Endothelial cell of umbilical vein (primary cell): Measurements from ENCODE around the gene R3HCC1L. TPM values are rescaled to one million over a fixed set of nuclear protein-coding genes. Genes with fewer than 3 reads are reported as not detected.

ENCODE experiments used
- BruUV-seq: library from RNA; stranded (reverse); fragments of 400-500 nt; replicated peaks from 2 replicates; lab custom pipeline; 2021; lab: Mats Ljungman, UMichigan
- CTCF ChIA-PET: fragments of 300-600, 350-600 bp; sonication (Branson Sonifier 250); formaldehyde crosslinking; loops from one replicate; lab custom pipeline; 2021; ENCODE audit warnings: antibody characterized with exemption, inconsistent platforms; lab: Charles Lee
- POLR2A ChIA-PET: fragments of 300-600, 350-600 bp; sonication (Branson Sonifier 250); formaldehyde crosslinking; loops from one replicate; lab custom pipeline; 2021; ENCODE audit warnings: antibody characterized with exemption, inconsistent platforms; lab: Charles Lee
- DNase-seq: peaks from one replicate; pipeline ENCODE4 v3.0.0-alpha.2; 2011; ENCODE audit warnings: low read depth, low spot score
- FAIRE-seq: peaks from 2 replicates; lab custom pipeline; 2011; peaks lifted over from hg19 to GRCh38; lab: Jason Lieb, UNC
- H2AFZ ChIP-seq: 2 replicates; pipeline ENCODE4 v1.6.0; 2012; ENCODE audit warnings: low read depth, low read length, control low read depth, inconsistent platforms
- H3K27ac ChIP-seq: 2 replicates; pipeline ENCODE4 v1.5.1; 2011; ENCODE audit warnings: low read depth, mild to moderate bottlenecking, control low read depth, low read length, moderate library complexity; ENCODE audit not compliant: insufficient read depth
- H3K27me3 ChIP-seq, 2 experiments: 2 replicates each; pipeline versions ENCODE4 v1.6.0 to v1.6.1; 2011; ENCODE audit warnings: low read length in 2 of 2, mixed read lengths in 1 of 2; ENCODE audit not compliant: control insufficient read depth in 2 of 2, insufficient read depth in 2 of 2
- H3K36me3 ChIP-seq, 2 experiments: 2 replicates in 1 of 2; 3 replicates in 1 of 2; pipeline ENCODE4 v1.5.1; 2011; ENCODE audit warnings: low read length in 2 of 2, mild to moderate bottlenecking in 1 of 2, moderate library complexity in 1 of 2; ENCODE audit not compliant: control insufficient read depth in 2 of 2, insufficient read depth in 2 of 2; ENCODE audit errors: extremely low read depth in 1 of 2
- H3K4me1 ChIP-seq: 3 replicates; pipeline ENCODE4 v1.5.1; 2011; ENCODE audit warnings: mild to moderate bottlenecking, low read length; ENCODE audit not compliant: control insufficient read depth, insufficient read depth; ENCODE audit errors: extremely low read depth
- H3K4me2 ChIP-seq: 2 replicates; pipeline ENCODE4 v1.6.1; 2011; ENCODE audit warnings: low read length, control low read depth, mixed read lengths; ENCODE audit not compliant: insufficient read depth
- H3K4me3 ChIP-seq, 3 experiments: fragments of 200-600 bp in 1 of 3; sonication (generic), shearing (Covaris generic) in 1 of 3; replicated peaks in 1 of 3; 2 replicates each; pipeline ENCODE4 v1.5.1; 2011 to 2016; ENCODE audit warnings: control low read depth in 3 of 3, low read length in 3 of 3, mild to moderate bottlenecking in 2 of 3, inconsistent platforms in 1 of 3, low read depth in 1 of 3, moderate library complexity in 1 of 3; ENCODE audit not compliant: insufficient read depth in 1 of 3
- H3K79me2 ChIP-seq: 2 replicates; pipeline ENCODE4 v1.6.0; 2012; ENCODE audit warnings: low read length, inconsistent platforms; ENCODE audit not compliant: control insufficient read depth, insufficient read depth
- H3K9ac ChIP-seq: replicated peaks from 2 replicates; pipeline ENCODE3; 2011; ENCODE audit warnings: low read length, control low read depth; ENCODE audit not compliant: insufficient read depth; ENCODE audit errors: extremely low read depth
- H3K9me1 ChIP-seq: replicated peaks from 3 replicates; pipeline ENCODE4 v1.6.0; 2011; ENCODE audit warnings: mild to moderate bottlenecking, low read length; ENCODE audit not compliant: control insufficient read depth, insufficient read depth; ENCODE audit errors: extremely low read depth
- H3K9me3 ChIP-seq: replicated peaks from 2 replicates; pipeline ENCODE4 v1.5.1; 2012; ENCODE audit warnings: low read length, inconsistent platforms; ENCODE audit not compliant: control insufficient read depth, insufficient read depth
- H4K20me1 ChIP-seq: replicated peaks from 2 replicates; pipeline ENCODE3; 2011; ENCODE audit warnings: mild to moderate bottlenecking, low read length; ENCODE audit not compliant: control insufficient read depth, insufficient read depth; ENCODE audit errors: extremely low read depth
- EZH2 ChIP-seq: IDR thresholded peaks from 2 replicates; pipeline ENCODE4 v1.6.1; 2012; ENCODE audit warnings: borderline replicate concordance, low read depth, mild to moderate bottlenecking, moderate library complexity, low read length, inconsistent platforms; ENCODE audit not compliant: severe bottlenecking
- FOS ChIP-seq: IDR thresholded peaks from 2 replicates; pipeline ENCODE4 v1.6.1; 2011; ENCODE audit warnings: mild to moderate bottlenecking, low read length, moderate library complexity, borderline replicate concordance; ENCODE audit not compliant: insufficient read depth
- GATA2 ChIP-seq: IDR thresholded peaks from 2 replicates; pipeline ENCODE4 v1.7.0; 2011; ENCODE audit warnings: low read depth, mild to moderate bottlenecking, moderate library complexity, mixed read lengths, low read length; ENCODE audit not compliant: insufficient read length, insufficient read depth
- JUN ChIP-seq: IDR thresholded peaks from 2 replicates; pipeline ENCODE4 v1.6.1; 2011; ENCODE audit warnings: borderline replicate concordance, low read depth; ENCODE audit not compliant: insufficient read length, insufficient read depth
- MYC ChIP-seq: IDR thresholded peaks from one replicate; pipeline ENCODE4 v1.6.1; 2011; ENCODE audit warnings: mild to moderate bottlenecking, low read depth, low read length
- POLR2AphosphoS5 ChIP-seq: IDR thresholded peaks from 2 replicates; pipeline ENCODE4 v1.6.1; 2012; ENCODE audit warnings: low read depth, mild to moderate bottlenecking, control low read depth, low read length, moderate library complexity; ENCODE audit not compliant: insufficient read depth
- dilution Hi-C: fragments of 300-500 bp; cut with MboI; formaldehyde crosslinking; loops from one replicate; pipeline ENCODE4 v1.15.0; 2019; ENCODE audit warnings: low sequenced_read_pairs; ENCODE audit not compliant: extremely low pct_ligation_motif_present
- intact Hi-C: fragments of 100-400 bp; cut with micrococcal nuclease; formaldehyde crosslinking; loops from one replicate; pipeline ENCODE4 v1.10.0; 2022
- polyA plus RNA-seq, 4 experiments: library from polyadenylated mRNA; depleted of rRNA in 3 of 4; stranded (reverse) in 3 of 4; unstranded in 1 of 4; fragments of >200 nt; gene quantifications; 2 replicates each; pipeline versions ENCODE4 v1.2.1 to v1.2.3, GENCODE V29; 2011 to 2012; ENCODE audit warnings: missing spikeins in 1 of 4
- total RNA-seq: library from RNA; stranded (reverse); gene quantifications from 2 replicates; pipeline ENCODE4 v1.2.3, GENCODE V29; 2021
- TF ChIP-seq, protein P1 (sequence below), 2 donors: IDR thresholded peaks; 1 replicate in 1 of 2; 2 replicates in 1 of 2; pipeline ENCODE4 v1.5.1; 2011; ENCODE audit warnings: low read length in 2 of 2, mild to moderate bottlenecking in 2 of 2, moderate library complexity in 2 of 2, control low read depth in 1 of 2, inconsistent platforms in 1 of 2, low read depth in 1 of 2; ENCODE audit not compliant: insufficient read depth in 1 of 2; ENCODE audit errors: extremely low read depth in 1 of 2

Gene R3HCC1L
- total and polyA plus RNA-seq, 2 donors (not counting 3 experiments of a cell fraction or from before 2014, with no cell fraction given), result 6.3 to 12.4 TPM

DNA sequence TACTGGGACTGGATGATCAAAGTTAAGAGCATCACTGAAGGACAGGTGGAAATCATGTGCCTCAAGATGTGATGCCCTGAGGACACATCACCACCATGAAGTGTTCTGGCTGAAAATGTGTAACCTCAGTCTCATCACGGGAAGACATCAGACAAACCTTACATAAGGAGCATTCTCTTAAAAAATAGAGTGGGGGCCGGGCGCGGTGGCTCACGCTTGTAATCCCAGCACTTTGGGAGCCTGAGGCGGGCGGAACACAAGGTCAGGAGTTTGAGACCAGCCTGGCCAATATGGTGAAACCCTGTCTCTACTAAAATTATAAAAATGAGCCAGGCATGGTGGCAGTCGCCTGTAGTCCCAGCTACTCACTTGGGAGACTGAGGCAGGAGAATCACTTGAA, 67.9 kb downstream of the R3HCC1L start:
- no TSS peak for BruUV-seq
- dilution Hi-C loops, result no loop called here

DNA sequence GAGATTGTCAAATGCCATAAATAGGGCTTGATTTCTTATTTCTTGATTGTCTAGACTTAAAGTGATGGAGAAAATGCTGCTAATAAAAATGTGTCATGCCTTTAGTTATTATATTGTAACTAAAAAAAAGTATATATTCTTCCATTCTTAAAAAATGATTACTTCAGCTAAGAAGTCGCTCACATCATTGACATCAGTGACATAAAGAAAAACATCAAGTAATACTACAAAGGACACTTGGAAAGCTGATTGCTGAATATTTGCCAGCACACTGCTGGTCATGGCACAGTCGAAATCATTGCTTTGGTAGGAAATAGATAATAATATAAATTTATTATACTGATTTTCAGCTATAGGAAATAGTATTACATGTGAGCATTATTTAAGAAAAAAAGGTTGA, 70.9 kb downstream of the R3HCC1L start:
- Histone ChIP-seq H3K9ac (no peak overlapping the region), H2AFZ (no peak overlapping the region), H3K9me1 (no peaks in the 10 kb centered on the region), H3K4me2 (no peak overlapping the region), H3K27ac (no peak overlapping the region), H3K4me1 (no peaks in the 10 kb centered on the region), H3K36me3 (peaks cover 0 to 2% of the 10 kb centered on the region in 2 experiments), H4K20me1 (peaks cover 2% of the 10 kb centered on the region), H3K4me3 (no peak overlapping the region), H3K27me3 (no peaks in the 10 kb centered on the region), H3K79me2 (no peaks in the 10 kb centered on the region), H3K9me3 (no peaks in the 10 kb centered on the region)
- DNase-seq, result no peak
- POLR2A ChIA-PET, result no interaction called here
- dilution Hi-C loops (no loop called here), intact Hi-C loops (no loop called here)
- CTCF ChIA-PET, result interaction anchor here (0.6 to 2.0 kb wide), 7 partner anchors 8 to 104 kb away, joined by 3 to 11 read pairs (median 3); no protein-coding TSS in a partner anchor
- no peak for TF ChIP-seq POLR2AphosphoS5
- no peak for FAIRE-seq
- BruUV-seq, result no TSS peak

More for the DNA sequence above, 67.9 kb downstream of the R3HCC1L start:
- Histone ChIP-seq H3K4me1 (no peaks in the 10 kb centered on the region), H4K20me1 (peaks cover 4% of the 10 kb centered on the region), H3K79me2 (no peaks in the 10 kb centered on the region), H3K9me3 (no peaks in the 10 kb centered on the region), H3K9ac (no peak overlapping the region), H3K4me3 (no peak overlapping the region), H3K27ac (no peak overlapping the region), H3K4me2 (no peak overlapping the region), H3K36me3 (no peaks in the 10 kb centered on the region), H2AFZ (no peak overlapping the region), H3K9me1 (no peaks in the 10 kb centered on the region), H3K27me3 (no peaks in the 10 kb centered on the region)
- POLR2A ChIA-PET, result no interaction called here
- intact Hi-C loops, result no loop called here
- CTCF ChIA-PET, result no interaction called here
- DNase-seq, result no peak
- no peak for FAIRE-seq
- TF ChIP-seq, protein P1, sequence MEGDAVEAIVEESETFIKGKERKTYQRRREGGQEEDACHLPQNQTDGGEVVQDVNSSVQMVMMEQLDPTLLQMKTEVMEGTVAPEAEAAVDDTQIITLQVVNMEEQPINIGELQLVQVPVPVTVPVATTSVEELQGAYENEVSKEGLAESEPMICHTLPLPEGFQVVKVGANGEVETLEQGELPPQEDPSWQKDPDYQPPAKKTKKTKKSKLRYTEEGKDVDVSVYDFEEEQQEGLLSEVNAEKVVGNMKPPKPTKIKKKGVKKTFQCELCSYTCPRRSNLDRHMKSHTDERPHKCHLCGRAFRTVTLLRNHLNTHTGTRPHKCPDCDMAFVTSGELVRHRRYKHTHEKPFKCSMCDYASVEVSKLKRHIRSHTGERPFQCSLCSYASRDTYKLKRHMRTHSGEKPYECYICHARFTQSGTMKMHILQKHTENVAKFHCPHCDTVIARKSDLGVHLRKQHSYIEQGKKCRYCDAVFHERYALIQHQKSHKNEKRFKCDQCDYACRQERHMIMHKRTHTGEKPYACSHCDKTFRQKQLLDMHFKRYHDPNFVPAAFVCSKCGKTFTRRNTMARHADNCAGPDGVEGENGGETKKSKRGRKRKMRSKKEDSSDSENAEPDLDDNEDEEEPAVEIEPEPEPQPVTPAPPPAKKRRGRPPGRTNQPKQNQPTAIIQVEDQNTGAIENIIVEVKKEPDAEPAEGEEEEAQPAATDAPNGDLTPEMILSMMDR (IDR thresholded peaks at IDR 0.05; ENCODE audit: extremely low read depth in 1 of 2, insufficient read depth in 1 of 2, low read depth in 1 of 2, low read length in 2 of 2), result no peak
- TF ChIP-seq EZH2, result no peak
- TF ChIP-seq JUN, result no peak
- no peak for TF ChIP-seq FOS
- no peak for TF ChIP-seq GATA2
- no peak for TF ChIP-seq MYC
